ENCODE data around the gene CALML6.

The CALML6 gene, protein sequence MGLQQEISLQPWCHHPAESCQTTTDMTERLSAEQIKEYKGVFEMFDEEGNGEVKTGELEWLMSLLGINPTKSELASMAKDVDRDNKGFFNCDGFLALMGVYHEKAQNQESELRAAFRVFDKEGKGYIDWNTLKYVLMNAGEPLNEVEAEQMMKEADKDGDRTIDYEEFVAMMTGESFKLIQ

GRCh38 chr1:1914971-1915692, at the start of gene CALML6:
Gene CALML6, plus strand, starts transcription at chr1:1915260. Its CDS starts 21 bp downstream, at chr1:1915281.
- H3K27ac ChIP-seq = peak within 1 kb of the TSS; percentile 9; the same call in 1 of the 2 replicates

GRCh38 chr1:1867164-1867563, 47.9 kb upstream of the CALML6 start:
- H3K27ac ChIP-seq = no peak overlapping the region
- TF ChIP-seq CTCF (conservative IDR thresholded peaks at IDR 0.05) (no peak), ZFX (IDR thresholded peaks at IDR 0.05) (no peak)

More at GRCh38 chr1:1914971-1915692, at the start of gene CALML6:
- TF ChIP-seq ZFX (IDR thresholded peaks at IDR 0.05) (no peak), CTCF (conservative IDR thresholded peaks at IDR 0.05) (no peak)

- no peak for TF ChIP-seq CTCF (conservative IDR thresholded peaks at IDR 0.05)
- TF ChIP-seq ZFX (IDR thresholded peaks at IDR 0.05) = no peak
- H3K27ac ChIP-seq = no peak overlapping the region
Observed at GRCh38 chr1:1869469-1869868, 45.6 kb upstream of the CALML6 start.

- H3K27ac ChIP-seq = peak overlapping the region; percentile 34
- TF ChIP-seq ZFX (IDR thresholded peaks at IDR 0.05) = no peak
- TF ChIP-seq CTCF (conservative IDR thresholded peaks at IDR 0.05) = no peak
Observed at GRCh38 chr1:1872329-1872994, 42.6 kb upstream of the CALML6 start.

DNA sequence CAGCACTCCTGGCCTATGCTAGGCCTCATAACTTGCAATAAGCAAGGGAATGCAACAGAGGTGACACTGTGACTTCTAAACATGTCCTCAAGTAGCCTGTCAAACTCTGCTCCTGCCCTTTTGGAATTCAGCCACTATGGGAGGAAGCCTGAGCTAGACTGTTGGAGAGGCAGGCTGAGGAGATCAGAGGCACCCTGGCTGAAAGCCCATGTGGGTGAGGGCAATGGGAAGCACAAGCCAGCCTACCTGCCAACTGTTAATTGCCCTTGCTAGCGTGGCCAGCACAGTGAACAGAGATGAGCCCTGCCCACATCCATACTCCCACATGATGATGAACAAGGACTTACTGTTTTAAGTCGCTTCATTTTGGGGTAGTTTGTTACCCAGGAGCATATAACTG, 41.9 kb upstream of the CALML6 start:
- no peak for TF ChIP-seq ZFX (IDR thresholded peaks at IDR 0.05)
- no peak for TF ChIP-seq CTCF (conservative IDR thresholded peaks at IDR 0.05)
- peak overlapping the region; percentile 34 for H3K27ac ChIP-seq

DNA sequence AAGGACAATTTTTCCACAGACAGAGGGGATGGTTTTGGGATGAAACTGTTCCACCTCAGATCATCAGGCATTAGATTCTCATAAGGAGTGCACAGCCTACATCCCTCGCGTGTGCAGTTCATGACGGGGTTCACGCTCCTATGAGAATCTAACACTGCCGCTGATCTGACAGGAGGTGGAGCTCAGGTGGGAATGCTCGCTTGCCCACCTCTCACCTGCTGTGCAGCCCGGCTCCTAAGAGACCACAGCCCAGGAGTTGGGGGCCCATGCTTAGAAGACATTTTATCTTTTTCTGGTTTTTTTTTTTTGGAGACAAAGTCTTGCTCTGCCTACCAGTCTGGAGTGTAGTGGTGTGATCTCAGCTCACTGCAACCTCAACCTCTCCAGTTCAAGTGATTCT, 40.2 kb upstream of the CALML6 start:
- TF ChIP-seq ZFX (IDR thresholded peaks at IDR 0.05) (no peak), CTCF (conservative IDR thresholded peaks at IDR 0.05) (no peak)

GRCh38 chr1:1875932-1876331, 39.1 kb upstream of the CALML6 start:
- TF ChIP-seq CTCF (conservative IDR thresholded peaks at IDR 0.05) = no peak
- no peak for TF ChIP-seq ZFX (IDR thresholded peaks at IDR 0.05)

More for the DNA sequence above, 40.2 kb upstream of the CALML6 start:
- H3K27ac ChIP-seq = no peak overlapping the region

More at GRCh38 chr1:1875932-1876331, 39.1 kb upstream of the CALML6 start:
- no peak overlapping the region for H3K27ac ChIP-seq
